H1 (cell line): Measurements from ENCODE around the gene DPP8. TPM values are rescaled to one million over a fixed set of nuclear protein-coding genes. Genes with fewer than 3 reads are reported as not detected.

Experiments used
- MAX ChIP-seq: IDR thresholded peaks from 2 replicates; pipeline ENCODE4 v1.6.1; 2012; ENCODE audit warnings: inconsistent platforms
- polyA plus RNA-seq, 7 experiments: library from polyadenylated mRNA; depleted of rRNA in 3 of 7; stranded (reverse) in 5 of 7; unstranded in 2 of 7; fragments of >200 nt in 5 of 7; fragments of 200-250 nt in 2 of 7; gene quantifications; 1 replicate in 5 of 7; 2 replicates in 1 of 7; 4 replicates in 1 of 7; pipeline versions ENCODE4 v1.2.1 to v1.2.3, GENCODE V29; 2011 to 2013; ENCODE audit warnings: missing spikeins in 2 of 7, mixed read lengths in 2 of 7
- total RNA-seq: library from RNA; stranded (reverse); fragmentation: NEBNext Ultra II Directional; extraction: Animal tissue kit (Norgen Biotek cat#: 25700); gene quantifications from 2 replicates; pipeline ENCODE4 v1.2.1, GENCODE V29; 2021

DPP8 gene
- total and polyA plus RNA-seq, 2 of the 8 experiments (the other 6 are each of a cell fraction or from before 2014, with no cell fraction given), result 9.9 to 26.0 TPM

- TF ChIP-seq MAX, result no peak
- TF ChIP-seq, all 59 proteins: peak for 0
Measured at GRCh38 chr15:65451989-65452388, 65.5 kb downstream of the DPP8 start (continued).
